Endometrial microvascular endothelial cells (primary cell): ENCODE data around the gene MUC4. TPM values are rescaled to one million over a fixed set of nuclear protein-coding genes. Genes with fewer than 3 reads are reported as not detected.
"Not testable (repeated sequence)": the region's sequence is repeated elsewhere in the genome, so short reads cannot be mapped to it uniquely, and the experiment has no call there.

ENCODE experiments used
- in situ Hi-C: cut with HindIII; loops from 2 replicates; pipeline ENCODE4 v1.10.0; 2017; ENCODE audit warnings: low sequenced_read_pairs, low pct_unique_long_range_greater_than_20kb; ENCODE audit errors: inconsistent ontology term
- total RNA-seq: library from RNA; depleted of rRNA; stranded (reverse); fragments of >200 nt; gene quantifications from one replicate; pipeline ENCODE4 v1.2.3, GENCODE V29; 2015; ENCODE audit errors: inconsistent ontology term

Gene MUC4
- total RNA-seq, 1 donor from 2014 or later = not detected

DNA sequence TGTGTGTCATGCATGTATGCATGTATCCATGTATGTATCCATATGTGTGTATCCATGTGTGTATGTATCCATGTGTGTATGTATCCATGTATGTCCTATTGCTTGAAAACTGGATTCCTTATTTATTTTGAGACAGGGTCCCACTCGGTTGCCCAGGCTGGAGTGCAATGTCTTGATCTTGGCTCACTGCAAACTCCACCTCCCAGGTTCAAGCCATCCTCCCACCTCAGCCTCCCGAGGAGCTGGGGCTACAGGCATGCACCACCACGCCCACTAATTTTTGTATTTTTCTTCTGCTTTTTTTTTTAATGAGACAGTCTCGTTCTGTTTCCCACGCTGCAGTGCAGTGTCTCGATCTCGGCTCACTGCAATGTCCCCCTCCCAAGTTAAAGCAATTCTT is 56.8 kb downstream of the MUC4 start:
- in situ Hi-C loops = no loop called here

GRCh38 chr3:195754141-195754540 is 57.6 kb downstream of the MUC4 start:
- in situ Hi-C loops = no loop called here

GRCh38 chr3:195753581-195753980 is 58.1 kb downstream of the MUC4 start:
- in situ Hi-C loops = no loop called here

- in situ Hi-C loops = no loop called here
These were observed 59.0 kb downstream of the MUC4 start for GRCh38 chr3:195752546-195753331.

DNA sequence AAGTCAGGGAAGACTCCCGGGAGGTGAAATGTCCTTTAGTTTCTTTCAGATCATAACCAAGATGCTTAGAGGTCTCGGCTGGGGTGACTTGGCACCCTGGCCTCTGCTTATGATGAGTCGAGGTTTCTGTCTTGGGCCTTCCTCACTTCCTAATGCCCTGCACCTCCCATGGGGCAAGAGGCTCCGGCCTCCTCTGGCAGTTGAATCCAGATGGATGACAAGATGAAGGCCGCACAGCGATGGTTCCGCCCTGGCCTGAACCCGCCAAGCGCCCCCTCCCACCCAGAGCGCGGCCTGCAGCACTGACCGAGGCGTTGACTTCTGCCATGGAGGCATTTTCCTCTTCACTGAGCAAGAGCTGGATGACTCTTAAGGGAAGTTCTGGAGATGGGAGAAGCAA is 59.7 kb downstream of the MUC4 start:
- in situ Hi-C loops = no loop called here

- in situ Hi-C loops = no loop called here
These were observed 60.2 kb downstream of the MUC4 start for GRCh38 chr3:195751560-195751959.

- in situ Hi-C loops = no loop called here
These were observed 60.8 kb downstream of the MUC4 start for GRCh38 chr3:195750797-195751520.

DNA sequence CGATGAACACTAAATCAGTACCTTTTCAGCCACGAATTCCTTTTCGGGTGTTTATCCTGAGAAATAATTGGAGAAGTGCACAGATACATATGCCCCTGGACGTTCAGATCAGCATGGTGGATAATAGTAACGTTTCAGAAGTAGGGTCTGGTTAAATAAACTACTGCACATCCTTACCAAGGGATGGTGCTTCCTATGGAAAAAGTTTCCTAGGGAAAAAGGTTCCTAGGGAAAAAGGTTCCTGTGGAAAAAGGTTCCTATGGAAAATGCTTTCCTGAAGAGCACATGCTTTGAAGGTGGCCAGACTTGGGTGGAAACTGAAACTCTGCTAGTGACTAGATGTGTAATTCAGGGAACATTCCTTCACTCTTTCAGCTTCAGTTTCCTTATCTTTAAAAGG is 62.6 kb downstream of the MUC4 start:
- in situ Hi-C loops = not testable (repeated sequence)

DNA sequence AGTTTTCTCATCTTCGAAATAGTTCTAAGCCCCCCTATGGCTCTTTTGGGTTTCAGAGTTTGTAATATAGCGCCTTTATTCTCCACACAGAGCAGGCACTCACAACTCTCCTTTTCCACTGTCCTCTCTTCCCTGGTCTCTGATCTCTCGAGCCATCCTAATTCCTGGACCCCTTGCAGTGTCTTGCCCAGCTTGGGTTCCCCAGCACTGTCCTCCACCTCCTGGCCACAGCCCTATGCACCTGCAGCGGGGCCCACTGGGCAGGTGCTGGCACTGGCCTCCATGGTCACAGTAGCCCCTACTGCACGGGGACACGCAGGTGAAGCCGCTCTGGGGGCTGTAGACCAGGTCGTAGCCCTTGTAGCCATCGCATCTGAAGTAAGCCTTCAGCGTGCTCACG is 63.1 kb downstream of the MUC4 start:
- in situ Hi-C loops = no loop called here

DNA sequence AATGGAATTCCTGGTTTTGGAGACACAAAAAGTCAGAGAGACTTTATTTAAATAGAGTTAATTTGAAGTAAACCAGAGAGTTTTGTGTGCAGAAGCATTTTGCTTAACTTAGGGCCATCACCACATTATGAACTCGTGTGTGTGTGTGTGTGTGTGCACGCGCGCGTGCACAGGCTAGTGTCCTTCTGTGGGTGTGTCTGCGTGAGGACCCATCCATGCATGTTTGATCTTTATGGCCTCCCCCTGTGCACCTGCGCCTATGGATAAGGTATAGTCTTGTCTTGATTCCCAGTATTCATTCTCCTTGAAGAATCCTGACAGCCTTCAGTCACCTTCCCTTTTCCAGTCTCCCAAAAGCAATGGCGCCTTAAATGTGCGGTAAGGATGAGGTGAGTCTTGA is 65.0 kb downstream of the MUC4 start:
- in situ Hi-C loops = no loop called here

DNA sequence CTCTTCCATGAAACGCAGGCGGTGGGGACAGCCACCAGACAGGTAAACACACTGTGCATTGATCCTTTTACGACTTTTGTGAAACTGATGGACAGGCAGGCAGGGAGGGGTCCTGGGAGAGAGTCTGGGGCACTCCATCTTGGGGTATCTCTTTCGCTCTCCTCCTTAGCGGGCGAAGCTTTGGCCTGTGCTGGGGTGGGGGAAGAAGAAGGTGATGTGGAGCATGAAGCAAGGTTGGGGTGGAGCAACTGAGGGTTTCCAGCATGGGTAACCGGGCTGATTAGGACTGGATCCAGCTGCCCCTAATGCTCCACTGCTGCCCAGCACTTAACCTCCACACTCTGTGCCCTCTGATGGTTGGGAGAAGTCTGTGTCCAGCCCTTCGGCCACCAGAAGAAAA is 65.4 kb downstream of the MUC4 start:
- in situ Hi-C loops = no loop called here

- in situ Hi-C loops = no loop called here
These were observed 67.3 kb downstream of the MUC4 start for GRCh38 chr3:195744437-195744836.

DNA sequence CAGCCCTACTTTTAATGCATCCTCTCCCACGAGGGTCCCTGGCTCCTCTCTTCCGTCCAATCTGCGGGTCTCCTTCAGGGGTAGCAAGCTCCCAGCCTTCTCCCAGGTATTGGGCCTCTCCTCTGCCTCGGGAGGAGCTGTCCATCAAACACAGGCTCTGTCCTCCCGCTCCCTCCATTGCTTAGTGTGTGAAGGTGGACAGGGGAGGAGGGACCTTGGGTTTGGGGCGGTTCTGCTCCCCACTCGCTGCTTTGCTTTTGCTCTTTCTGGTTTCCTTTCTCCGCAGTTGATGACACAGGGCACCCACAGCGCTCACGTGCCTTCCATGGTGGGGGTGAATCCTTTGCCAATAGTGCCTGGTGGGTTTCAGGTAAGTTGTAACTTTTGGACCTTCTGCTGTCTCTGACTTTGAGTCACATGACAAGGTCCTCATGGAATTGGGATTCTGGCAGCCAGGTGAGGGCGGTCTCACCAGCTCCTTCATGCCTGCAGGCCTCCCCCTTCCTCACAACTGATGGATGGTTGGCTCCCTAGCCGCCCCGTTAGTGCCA is 72.1 kb downstream of the MUC4 start:
- in situ Hi-C loops = no loop called here

DNA sequence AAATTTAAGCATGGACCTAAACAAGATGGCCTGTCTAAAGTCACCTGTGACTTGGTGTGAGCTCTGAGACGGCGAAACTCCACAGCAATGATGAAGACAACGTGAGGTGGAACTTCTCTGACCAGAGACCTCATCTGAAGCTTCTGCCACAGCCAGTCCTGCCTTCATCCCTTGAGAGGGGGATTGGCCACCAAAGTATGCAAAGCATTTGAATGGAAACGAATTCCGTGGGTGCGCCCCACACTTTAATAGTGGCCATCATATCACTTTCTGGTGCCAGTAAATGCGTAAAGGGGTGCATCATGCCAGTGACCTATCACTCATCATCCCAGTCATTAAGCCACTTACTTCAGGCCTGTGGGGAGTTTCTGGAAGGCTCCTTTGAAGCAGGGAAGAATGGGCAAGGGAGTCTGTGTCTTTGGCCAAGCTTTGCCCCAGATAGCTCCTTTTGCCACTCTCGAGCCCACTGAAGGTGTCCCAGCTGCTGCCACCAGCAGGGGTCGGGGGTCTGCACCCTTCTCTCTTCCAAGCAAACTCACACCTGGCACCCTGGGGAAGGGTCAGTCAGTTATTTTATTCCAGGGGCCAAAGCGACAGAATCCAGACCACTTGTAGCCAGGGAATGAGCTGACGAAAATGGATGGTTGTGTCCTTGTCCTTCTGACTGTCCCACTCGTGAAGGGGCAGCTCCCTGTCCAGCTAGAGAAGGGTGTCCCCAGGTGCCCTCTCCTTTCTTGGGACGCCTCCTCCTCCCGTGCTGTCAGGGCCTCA is 73.3 kb downstream of the MUC4 start:
- in situ Hi-C loops = no loop called here

GRCh38 chr3:195737782-195738181 is 73.9 kb downstream of the MUC4 start:
- in situ Hi-C loops = not testable (repeated sequence)

DNA sequence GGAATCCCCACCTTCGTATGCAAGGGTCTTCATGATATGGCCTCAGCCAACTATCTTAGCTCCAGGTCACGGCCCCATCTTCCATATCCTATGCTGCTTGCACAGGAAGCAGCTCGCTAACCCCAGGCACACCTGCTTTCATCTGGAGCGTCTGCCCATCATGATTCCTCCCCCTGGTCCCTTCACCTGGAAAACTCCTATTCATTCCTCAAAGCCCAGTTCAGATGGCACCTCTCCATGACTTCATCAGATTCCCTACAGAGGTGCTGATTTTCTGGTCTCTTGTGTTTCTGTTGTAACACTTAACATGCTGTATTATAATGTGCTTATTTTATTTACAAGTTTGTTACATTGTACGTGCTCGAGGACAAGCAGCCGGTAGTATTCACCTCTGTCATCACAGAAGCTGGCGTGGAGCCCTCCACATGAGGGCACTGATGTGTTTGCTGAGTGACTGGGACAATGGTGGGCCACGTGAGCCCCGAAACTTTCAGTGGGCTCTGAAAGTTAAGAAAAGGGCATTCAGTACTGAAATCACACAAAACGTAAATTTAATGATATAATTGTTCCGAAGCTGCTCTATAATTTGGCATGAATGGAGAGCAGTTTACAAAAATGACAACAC is 74.8 kb downstream of the MUC4 start:
- in situ Hi-C loops = no loop called here

DNA sequence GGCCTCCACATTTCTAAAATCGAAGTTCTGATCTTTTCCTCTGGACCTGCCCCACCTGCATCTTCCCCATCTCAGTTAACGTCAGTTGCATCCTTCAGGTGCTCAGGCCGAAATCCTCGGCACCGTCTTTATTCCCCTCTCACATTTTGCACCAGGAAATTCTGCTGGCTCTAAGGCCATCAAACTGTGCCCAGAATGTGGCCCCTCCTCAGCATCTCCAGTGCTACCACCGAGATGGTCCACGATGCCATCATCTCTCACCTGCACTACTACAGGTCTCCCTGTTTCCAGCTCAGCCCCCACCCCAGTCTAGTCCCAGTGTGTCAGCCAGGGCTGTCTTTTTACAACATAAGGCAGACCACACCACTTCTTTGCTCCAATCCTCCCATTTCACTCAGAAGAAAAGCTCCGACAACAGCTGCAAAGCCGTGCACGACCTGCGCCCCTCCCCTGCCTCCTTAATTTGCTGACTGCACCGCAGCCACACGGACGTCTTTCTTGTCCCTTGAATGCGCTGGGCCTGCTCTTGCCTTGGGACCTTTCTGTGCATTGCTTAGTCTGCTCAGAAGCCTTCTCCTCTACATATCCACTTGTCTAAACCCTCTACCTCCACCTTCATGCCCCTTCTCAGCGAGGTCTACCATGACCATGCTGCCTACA is 76.6 kb downstream of the MUC4 start:
- in situ Hi-C loops = no loop called here

- in situ Hi-C loops = no loop called here
These were observed 78.8 kb downstream of the MUC4 start for GRCh38 chr3:195732940-195733339.
